Cardiac septum (tissue), 1 donor: ENCODE data around the gene TPI1. TPM values are rescaled to one million over a fixed set of nuclear protein-coding genes. Genes with fewer than 3 reads are reported as not detected.
"Not testable (repeated sequence)": the region's sequence is repeated elsewhere in the genome, so short reads cannot be mapped to it uniquely, and the experiment has no call there.

Experiments
- DNase-seq: peaks from one replicate; pipeline ENCODE4 v3.0.0-alpha.2; 2020; ENCODE audit warnings: low spot score
- intact Hi-C: fragments of 100-400 bp; cut with DNase I; formaldehyde crosslinking; loops from one replicate; pipeline ENCODE4 v1.14.0; 2022
- total RNA-seq: library from RNA; stranded (reverse); fragmentation: NEBNext Ultra II Directional; extraction: Animal tissue kit (Norgen Biotek cat#: 25700); gene quantifications from one replicate; pipeline ENCODE4 v1.2.1, GENCODE V29; 2021
- donor health status: DM: no; HTN: no; CAD: no.

Gene TPI1
- total RNA-seq, 1 donor from 2014 or later, result 657 TPM

DNA sequence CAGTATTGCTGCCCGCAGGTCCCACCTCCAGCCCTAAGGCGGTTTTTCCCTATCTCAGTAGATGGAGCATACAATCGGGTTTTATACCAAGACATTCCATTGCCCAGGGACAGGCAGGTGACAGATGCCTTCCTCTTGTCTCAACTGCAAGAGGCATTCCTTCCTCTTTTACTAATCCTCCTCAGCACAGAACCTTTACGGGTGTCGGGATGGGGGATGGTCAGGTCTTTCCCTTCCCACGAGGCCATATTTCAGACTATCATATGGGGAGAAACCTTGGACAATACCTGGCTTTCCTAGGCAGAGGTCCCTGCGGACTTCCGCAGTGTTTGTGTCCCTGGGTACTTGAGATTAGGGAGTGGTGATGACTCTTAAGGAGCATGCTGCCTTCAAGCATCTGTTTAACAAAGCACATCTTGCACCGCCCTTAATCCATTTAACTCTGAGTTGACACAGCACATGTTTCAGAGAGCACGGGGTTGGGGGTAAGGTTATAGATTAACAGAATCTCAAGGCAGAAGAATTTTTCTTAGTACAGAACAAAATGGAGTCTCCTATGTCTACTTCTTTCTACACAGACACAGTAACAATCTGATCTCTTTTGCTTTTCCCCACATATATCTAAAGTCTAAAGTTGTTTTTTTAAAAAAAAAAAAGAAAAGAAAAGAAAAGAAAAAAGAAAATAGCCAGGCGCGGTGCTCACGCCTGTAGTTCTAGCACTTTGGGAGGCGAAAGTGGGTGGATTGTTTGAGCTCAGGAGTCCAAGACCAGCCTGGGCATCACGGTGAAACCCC is 19.1 kb downstream of the TPI1 start:
- DNase-seq, intact Hi-C loops: not testable (repeated sequence)

DNA sequence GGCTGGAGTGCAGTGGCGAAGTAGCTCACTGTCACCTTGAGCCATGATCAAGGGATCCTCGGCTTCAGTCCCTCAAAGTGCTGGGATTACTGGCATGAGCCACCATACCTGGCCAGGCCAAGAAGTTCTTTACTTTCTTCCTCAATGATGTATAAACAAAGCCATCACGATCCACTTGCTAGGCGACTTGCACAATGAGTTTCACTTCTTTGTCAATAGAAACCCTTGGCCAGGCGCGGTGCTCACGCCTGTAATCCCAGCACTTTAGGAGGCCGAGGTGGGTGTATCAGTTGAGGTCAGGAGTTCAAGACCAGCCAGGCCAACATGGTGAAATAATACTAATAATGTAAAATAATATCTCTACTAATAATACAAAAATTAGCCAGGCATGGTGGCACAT is 20.1 kb downstream of the TPI1 start:
- intact Hi-C loops, result no loop called here
- no peak for DNase-seq

DNA sequence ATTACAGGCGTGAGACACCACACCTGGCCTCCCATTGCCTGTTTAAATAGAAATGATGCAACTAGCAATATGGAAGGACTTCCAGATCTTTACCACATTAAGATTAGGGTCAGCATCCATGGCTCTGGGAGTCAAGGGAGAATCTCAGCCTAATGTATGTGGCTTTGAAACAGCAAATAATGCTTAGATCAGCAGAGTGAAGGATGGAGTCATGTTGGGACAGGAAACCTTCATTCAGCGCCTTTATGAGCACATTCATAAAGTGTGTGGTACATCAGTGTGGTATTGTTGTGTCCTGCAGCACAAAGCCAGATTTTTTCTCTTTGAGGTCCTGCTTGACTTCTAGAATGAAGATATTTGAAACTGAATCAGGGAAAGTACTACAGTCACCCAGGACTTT is 21.0 kb downstream of the TPI1 start:
- intact Hi-C loops, result no loop called here
- no peak for DNase-seq

DNA sequence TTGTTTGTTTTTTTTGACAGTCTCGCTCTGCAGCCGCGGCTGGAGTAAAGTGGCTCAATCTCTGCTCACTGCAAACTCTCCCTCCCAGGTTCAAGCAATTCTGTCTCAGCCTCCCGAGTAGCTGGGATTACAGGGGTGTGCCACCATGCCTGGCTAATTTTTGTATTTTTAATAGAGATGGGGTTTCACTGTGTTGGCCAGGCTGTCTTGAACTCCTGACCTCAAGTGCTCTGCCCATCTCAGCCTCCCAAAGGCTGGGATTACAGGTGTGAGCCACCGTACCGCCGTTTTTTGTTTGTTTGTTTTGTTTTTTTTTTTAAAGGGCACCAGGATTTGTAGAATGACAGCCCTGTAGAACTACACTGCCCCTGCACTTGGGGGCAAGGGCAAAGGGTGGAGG is 21.5 kb downstream of the TPI1 start:
- intact Hi-C loops, DNase-seq: not testable (repeated sequence)

DNA sequence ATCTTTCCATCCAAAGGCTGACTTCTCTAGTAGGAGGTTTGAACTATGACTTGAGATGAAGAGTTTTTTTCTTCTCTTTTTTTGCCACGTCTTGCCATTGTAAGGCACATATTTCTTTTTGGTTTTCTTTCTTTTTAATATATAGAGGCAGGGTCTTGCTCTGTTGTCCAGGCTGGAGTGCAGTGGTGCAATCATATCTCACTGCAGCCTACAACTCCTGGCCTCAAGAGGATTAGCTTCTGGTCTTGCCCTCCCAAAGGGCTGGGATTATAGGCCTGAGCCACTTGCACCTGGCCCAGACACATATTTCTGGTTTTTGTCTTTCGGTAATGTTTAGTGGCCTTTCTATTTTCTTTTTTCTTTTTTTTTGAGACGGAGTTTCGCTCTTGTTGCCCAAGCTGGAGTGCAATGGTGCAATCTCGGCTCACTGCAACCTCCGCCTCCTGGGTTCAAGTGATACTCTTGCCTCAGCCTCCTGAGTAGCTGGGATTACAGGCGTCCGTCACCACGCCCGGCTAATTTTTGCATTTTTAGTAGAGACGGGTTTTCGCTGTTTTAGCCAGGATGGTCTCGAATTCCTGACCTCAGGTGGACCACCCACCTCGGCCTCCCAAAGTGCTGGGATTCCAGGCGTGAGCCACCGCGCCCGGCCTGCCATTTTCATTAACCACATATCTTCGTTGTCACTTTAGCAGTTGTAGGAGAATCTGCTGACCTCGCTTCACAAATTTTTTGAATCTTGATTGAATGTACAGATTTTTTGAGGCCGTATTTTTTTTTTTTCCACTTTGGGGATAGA is 22.6 kb downstream of the TPI1 start:
- DNase-seq, intact Hi-C loops: not testable (repeated sequence)

DNA sequence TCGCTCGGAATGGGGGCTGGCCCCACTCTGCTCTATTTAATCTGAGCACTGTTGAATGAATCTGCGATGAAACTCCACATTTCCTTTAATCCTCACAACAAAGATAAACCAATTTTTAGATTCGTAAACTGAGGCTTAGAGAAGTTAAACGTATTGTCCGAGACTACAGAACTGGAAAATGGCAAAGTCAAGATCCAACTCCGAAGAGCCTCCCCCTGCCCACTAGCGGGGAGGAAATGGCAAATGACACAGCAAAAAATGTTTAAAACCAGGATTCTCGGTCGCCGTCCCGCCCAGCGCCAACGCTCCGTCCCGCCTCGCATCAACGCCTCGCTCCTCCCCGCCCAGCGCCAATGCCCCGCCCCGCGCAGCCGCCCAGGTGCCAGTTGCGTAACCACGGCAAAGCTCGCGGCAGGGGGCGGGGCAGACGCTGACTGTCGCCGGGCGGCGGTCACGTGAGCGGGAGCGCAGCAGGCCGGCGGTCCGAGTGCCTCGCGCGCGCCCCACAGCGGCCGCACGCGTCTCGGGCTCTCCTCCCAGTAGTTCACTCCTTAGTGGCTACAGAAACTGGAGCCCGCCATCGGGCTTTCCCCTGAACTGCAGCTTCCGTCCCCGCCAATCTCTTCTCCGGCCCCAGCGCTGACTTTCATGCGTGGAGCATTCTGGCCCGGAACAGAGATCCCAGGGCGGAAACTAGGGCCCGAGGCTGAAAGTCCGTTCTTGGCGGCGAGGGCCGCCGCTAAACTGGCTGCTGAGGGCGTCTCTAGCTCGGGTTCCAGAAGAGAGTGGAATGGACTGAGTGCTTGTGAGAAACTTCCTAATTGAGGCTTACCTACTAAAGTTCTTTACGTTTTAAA is 23.7 kb downstream of the TPI1 start:
- DNase-seq, result peak; percentile 99
- intact Hi-C loops, result no loop called here

DNA sequence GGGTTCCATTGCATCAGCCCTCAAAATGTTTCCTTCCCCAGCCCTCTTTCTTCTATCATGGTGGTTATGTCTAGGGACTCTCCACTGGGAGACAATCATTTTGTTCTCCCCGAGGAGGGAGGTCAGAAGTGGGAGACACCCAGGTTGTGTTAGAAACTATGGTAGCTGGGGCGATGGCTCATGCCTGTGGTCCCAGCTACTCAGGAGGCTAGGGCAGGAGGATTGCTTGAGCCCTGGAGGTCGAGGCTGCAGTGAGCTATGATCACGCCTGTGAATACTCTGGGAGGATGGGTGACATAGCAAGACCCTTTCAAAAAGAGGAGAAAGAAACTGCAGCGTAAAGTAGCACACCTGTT is 24.3 kb downstream of the TPI1 start:
- DNase-seq, result no peak
- intact Hi-C loops, result no loop called here

DNA sequence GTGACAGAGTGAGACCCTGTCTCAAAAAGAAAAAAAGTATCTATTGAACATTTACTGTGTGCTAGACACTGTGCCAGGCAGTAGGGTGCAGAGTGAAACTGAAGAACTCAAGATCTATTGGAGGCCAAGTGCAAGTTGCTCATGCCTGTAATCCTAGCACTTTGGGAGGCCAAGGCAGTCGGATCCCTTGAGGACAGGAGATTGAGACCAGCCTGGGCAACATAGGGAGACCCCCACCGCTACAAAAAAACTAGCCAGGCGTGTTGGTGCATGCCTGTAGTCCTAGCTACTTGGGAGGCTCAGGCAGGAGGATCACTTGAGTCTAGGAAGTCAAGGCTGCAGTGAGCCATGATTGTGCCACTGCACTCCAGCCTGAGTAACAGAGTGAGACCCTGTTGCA is 25.4 kb downstream of the TPI1 start:
- DNase-seq, intact Hi-C loops: not testable (repeated sequence)

DNA sequence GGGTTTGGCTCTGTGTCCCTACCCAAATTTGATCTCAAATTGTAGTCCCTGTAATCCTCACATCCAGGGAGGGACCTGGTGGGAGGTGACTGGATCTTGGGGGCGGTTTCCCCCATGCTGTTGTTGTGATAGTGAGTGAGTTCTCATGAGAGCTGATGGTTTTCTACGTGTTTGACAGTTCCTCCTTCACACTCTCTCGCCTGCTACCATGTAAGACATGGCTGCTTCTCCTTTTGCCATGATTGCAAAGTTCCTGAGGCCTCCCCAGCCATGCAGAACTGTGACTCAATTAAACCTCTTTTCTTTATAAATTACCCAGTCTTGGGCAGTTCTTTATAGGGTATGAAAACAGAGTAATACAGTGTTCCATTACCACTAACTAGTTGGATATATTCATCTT is 27.0 kb downstream of the TPI1 start:
- intact Hi-C loops, result no loop called here
- no peak for DNase-seq

DNA sequence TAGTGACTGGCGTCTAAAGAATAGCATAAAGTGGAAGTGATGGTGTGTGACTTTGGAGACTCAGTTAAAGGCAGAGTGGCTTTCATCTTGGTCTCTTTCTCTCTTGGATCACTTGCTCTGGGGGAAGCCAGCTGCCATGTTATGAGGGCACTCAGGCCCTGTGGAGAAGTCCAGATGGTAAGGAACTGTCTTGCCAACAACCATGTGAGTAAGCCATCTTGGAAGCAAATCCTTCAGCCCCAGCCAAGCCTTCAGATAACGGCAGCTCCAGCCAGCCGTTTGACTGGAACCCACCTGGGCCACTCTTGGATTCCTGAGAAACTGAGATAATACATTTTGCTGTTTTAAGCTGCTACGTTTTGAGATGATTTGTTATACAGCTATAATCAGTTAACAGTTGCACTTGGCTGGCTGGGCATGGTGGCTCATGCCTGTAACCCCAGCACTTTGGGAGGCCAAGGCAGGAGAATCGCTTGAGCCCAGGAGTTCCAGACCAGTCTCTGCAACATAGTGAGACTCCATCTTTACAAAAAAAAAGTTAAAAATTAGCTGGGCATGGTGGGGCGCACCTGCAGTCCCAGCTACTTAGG is 29.6 kb downstream of the TPI1 start:
- no peak for DNase-seq
- intact Hi-C loops, result no loop called here

DNA sequence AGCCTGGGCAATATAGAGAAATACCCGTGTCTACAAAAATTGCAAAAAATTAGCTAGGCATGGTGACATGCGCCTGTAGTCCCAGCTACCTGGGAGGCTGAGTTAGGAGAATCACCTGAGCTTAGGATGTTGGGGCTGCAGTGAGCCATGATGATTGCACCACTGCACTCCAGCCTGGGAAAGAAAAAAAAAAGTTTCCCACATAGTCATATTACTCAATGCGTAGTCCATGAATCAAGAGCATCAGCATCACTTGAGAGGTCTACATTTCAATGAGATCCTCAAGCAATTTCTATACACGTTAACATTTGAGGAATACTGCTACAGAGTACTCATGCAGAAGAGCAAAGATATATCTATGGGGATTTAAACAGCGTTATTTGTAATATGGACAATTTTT is 32.1 kb downstream of the TPI1 start:
- intact Hi-C loops, result no loop called here
- DNase-seq, result no peak

DNA sequence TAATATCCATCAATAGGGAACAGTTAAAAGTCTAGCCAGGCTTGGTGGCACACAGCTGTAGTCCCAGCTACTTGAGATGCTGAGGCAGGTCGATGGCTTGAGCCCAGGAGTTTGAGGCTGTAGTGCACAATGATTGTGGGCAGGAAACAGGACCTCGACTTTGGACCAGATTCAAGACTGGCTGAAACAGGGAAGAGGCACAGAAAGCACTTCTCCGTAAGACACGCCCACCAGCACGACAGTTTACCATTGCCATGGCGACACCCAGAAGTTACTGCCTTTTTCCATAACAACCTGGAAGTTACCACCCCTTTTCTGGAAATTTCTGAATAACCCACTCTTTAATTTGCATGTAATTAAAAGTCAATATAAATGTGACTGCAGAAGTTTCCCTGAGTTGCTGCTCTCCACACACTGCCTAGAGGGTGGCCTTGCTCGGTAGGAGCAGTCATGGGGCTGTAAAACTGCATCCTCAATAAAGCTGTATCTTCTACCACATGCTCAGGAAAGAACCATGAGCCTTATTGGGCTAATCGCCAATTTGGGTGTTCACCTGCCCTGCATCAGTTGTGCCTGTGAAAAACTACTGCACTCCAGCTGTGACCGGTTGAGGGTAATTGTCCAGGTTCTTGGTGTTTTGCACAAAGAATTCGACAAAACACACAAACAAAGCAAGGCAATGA is 32.6 kb downstream of the TPI1 start:
- peak; percentile 89 for DNase-seq
- intact Hi-C loops, result no loop called here

DNA sequence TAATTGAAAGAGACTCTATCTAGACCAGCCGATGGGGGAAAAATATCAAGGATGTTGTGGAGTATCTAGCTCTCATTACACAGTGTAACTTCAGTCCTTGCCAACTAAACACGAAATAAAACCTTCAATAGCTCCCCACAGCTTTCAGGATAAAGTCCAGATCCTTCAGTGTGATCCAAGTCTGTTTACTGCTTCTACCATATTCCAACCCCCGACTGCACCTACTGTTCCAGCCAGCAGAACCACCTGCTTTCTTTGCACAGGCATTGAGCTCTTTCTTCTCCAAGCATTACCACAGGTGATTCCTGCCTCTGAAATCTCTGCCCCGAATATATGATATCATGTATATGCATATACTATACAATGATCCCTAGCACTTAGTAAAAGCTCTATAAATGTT is 35.1 kb downstream of the TPI1 start:
- DNase-seq, result no peak
- intact Hi-C loops, result no loop called here

DNA sequence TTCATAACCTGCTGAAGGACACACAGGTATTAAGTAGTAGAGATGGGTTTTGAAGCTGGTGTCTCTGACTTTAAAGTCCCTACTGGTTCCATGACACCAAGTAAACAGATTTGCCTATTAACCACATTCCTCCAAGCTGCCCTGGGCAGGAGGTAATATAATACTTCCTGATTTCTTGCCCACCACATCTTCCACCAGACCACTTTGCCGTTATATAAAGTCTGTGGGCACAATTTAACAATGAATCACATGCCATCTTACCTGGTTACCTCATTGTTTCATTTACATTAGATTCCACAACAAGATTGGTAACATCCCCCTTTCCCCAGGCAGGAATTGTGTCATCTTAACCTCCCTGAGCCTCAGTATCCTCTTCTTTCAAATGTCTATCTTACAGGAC is 36.4 kb downstream of the TPI1 start:
- intact Hi-C loops, result loop anchor here (2.0 kb wide), 1 partner anchor 31 kb away; the partner anchor contains the start of gene SPSB2

DNA sequence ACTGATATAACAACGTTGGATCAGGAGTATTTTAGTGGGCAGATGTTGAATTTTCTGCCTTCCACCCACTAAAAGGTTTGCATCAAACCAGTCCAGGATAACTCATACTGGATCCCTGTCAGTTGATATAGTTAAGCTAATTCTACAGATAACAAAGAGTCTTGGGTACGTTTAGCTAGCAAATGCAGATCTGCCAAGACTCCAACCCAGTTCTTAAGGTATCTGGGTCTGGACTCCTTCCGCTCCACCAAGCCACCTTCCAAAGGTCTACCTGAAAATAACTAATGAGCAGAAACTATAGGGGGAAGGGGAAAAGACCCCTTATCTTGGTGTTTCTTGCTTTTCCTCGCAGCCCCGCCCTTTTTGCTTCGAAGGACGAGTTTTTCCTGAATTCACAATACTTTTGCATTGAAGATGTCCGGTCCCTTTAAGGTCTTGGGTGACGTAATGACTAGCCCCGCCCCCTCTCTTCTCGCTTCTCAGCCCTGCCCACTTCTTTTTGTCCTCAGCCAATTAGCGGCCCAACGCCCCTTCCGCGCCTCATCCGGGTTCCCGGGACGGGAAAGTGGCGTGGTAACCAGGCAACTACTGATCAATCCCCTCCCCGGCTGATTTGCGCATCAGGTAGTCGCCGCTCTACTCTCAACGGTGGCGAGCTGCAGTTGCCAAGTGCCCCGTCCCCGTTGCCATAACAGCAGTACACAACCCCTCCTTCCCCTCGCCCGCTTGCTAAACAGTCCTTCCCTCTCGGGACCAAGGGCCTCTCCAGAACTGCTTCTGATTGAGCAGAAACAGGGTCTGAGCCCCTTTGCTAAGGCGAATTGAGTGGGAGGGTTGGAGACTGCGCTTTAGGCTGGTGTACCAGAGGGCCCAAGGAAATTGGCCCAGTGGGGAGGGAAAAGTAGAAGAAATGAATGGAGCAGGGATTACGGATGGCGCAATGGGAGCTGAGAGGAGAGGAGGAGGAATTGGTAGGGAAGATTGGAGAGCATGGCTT is 37.2 kb downstream of the TPI1 start, which contains the start of gene LRRC23:
LRRC23 (plus strand) TSS at position 543 of the 997 bp plus-strand sequence. CDS start 812 bp downstream, outside the sequence.
- intact Hi-C loops, result loop anchor here (2.0 kb wide), 1 partner anchor 32 kb away; the partner anchor contains the start of gene SPSB2
- peak; percentile 98 for DNase-seq

More for the DNA sequence above, 36.4 kb downstream of the TPI1 start:
- no peak for DNase-seq

DNA sequence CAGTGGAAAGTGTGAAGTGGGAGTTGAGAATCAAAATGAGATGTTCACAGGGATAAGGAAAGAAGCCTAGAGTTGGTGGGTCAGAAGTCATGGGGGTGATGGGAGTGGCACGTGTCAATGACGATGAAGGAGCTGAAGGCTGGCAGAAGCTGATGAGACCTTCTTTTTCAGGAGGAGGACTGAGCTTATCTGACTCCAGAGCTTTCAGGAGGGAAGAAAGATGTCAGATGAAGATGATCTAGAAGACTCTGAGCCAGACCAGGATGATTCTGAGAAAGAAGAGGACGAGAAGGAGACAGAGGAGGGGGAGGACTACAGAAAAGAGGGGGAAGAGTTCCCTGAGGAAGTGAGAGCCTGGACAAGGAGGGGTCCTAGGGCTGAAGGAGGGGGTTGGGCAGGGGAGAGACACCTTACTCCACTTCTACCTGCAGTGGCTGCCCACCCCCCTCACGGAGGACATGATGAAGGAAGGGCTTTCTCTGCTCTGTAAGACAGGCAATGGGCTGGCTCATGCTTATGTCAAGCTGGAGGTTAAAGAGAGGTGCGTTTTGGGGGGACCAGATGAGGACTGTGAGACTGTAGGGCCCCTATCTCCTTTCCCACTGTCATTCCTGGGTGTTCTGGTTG is 38.2 kb downstream of the TPI1 start:
- intact Hi-C loops, result loop anchor here (2.0 kb wide), 1 partner anchor 33 kb away; the partner anchor contains the start of gene SPSB2
- DNase-seq, result no peak

DNA sequence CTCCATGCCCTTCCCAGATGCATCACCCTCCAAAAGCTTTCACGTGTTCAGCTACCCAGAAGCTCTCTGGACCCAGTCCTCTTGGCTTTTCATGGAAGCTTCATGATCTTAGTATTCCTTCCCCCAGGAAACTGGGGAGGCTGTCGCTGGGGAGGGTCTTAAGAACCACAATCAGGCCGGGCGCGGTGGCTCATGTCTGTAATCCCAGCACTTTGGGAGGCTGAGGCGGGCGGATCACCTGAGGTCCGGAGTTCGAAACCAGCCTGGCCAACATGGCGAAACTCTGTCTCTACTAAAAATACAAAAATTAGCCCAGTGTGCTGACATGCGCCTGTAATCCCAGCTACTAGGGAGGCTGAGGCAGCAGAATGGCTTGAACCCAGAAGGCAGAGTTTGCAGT is 40.8 kb downstream of the TPI1 start:
- DNase-seq, intact Hi-C loops: not testable (repeated sequence)
